Rectal smooth muscle tissue (tissue), 1 donor: Measurements from ENCODE around the gene L3MBTL4.

Source experiments
- H3K27ac ChIP-seq: one replicate; pipeline ENCODE4 v1.7.0; 2013; ENCODE audit warnings: low read depth, low read length, inconsistent platforms
- H3K27me3 ChIP-seq: one replicate; pipeline ENCODE4 v1.7.0; 2013; ENCODE audit warnings: low read length; ENCODE audit not compliant: control insufficient read depth, insufficient read depth
- H3K36me3 ChIP-seq: one replicate; pipeline ENCODE4 v1.7.0; 2013; ENCODE audit warnings: low read length; ENCODE audit not compliant: control insufficient read depth, insufficient read depth
- H3K4me1 ChIP-seq: one replicate; pipeline ENCODE4 v1.7.0; 2013; ENCODE audit warnings: low read length; ENCODE audit not compliant: control insufficient read depth, insufficient read depth
- H3K4me3 ChIP-seq: one replicate; pipeline ENCODE4 v1.7.0; 2013; ENCODE audit warnings: low read length
- H3K9ac ChIP-seq: one replicate; pipeline ENCODE4 v1.7.0; 2013; ENCODE audit warnings: low read length

L3MBTL4 gene

GRCh38 chr18:5961828-5962150 lies 452.9 kb downstream of the L3MBTL4 start:
- no peaks in the 10 kb centered on the region for H3K36me3 ChIP-seq
- no peak overlapping the region for H3K9ac ChIP-seq
- no peak overlapping the region for H3K27ac ChIP-seq
- H3K27me3 ChIP-seq, result no peaks in the 10 kb centered on the region
- H3K4me3 ChIP-seq, result no peak overlapping the region
- H3K4me1 ChIP-seq, result no peaks in the 10 kb centered on the region

DNA sequence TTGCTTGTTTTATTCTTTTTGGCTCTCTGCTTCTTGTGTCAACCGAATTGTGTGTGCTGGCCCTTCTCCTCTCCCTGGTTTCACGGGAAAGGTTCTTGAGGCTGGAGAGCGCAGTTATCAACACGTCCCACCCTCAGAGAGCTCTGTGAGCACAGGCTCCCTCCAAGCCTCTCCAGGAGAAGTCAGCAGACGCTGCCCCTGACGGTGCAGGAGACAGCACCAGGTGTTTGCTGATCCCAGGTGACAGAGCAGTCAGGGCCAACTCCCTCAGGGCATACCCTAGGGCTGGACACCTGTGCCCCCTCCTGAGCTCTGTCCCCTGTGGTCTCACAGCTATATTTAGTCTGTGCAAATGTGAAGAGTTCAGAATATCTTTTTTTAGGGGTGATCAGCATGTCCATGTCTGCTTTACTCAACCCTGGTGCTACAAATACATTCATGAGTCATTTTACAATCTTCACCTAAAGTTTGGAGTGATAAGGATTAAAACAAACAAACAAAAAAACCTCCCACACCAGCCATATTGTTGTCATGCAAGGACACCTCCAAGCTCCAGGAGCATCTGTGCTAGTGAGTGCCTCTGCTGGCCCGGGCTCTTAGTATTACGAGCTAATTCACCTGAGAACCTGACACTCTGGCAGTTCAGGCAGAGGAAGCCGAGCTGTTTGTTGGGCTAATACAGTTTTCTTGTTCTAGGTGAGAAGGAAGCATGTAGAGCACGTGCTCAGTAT lies 453.4 kb downstream of the L3MBTL4 start:
- H3K4me3 ChIP-seq, result no peak overlapping the region
- no peaks in the 10 kb centered on the region for H3K4me1 ChIP-seq
- H3K36me3 ChIP-seq, result no peaks in the 10 kb centered on the region
- H3K27me3 ChIP-seq, result no peaks in the 10 kb centered on the region
- no peak overlapping the region for H3K27ac ChIP-seq
- H3K9ac ChIP-seq, result no peak overlapping the region

- Histone ChIP-seq H3K27ac (no peak overlapping the region), H3K36me3 (no peaks in the 10 kb centered on the region), H3K4me1 (no peaks in the 10 kb centered on the region), H3K27me3 (no peaks in the 10 kb centered on the region), H3K9ac (no peak overlapping the region), H3K4me3 (no peak overlapping the region)
These were observed 455.9 kb downstream of the L3MBTL4 start for GRCh38 chr18:5958822-5959221.

DNA sequence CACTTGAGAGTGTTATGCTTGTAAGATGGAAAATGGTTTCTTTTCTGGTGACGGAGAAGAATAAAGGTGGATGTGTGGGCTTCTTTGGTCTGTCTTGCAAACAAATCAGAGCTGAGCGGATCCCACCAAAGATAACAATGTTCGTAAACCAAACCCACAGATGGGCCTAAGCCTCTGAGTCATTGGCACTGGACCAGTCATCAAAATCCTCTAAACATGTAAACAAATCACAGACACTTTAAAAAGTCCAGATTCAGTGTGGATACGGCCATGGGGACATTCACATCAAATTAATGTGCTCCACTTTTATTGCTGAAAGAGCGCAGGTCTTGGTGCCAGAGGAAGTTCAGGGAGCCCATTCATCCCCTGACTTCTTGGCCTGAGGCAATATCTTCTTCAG lies 458.9 kb downstream of the L3MBTL4 start:
- no peaks in the 10 kb centered on the region for H3K27me3 ChIP-seq
- no peaks in the 10 kb centered on the region for H3K4me1 ChIP-seq
- no peaks in the 10 kb centered on the region for H3K36me3 ChIP-seq
- no peak overlapping the region for H3K4me3 ChIP-seq
- H3K9ac ChIP-seq, result no peak overlapping the region
- H3K27ac ChIP-seq, result no peak overlapping the region

- Histone ChIP-seq H3K27me3 (no peaks in the 10 kb centered on the region), H3K27ac (no peak overlapping the region), H3K9ac (no peak overlapping the region), H3K4me3 (no peak overlapping the region), H3K4me1 (no peaks in the 10 kb centered on the region), H3K36me3 (no peaks in the 10 kb centered on the region)
These were observed 463.1 kb downstream of the L3MBTL4 start for GRCh38 chr18:5951515-5952091.

GRCh38 chr18:5948781-5949180 lies 465.9 kb downstream of the L3MBTL4 start:
- Histone ChIP-seq H3K4me3 (no peak overlapping the region), H3K27ac (no peak overlapping the region), H3K36me3 (no peaks in the 10 kb centered on the region), H3K4me1 (no peaks in the 10 kb centered on the region), H3K9ac (no peak overlapping the region), H3K27me3 (no peaks in the 10 kb centered on the region)

DNA sequence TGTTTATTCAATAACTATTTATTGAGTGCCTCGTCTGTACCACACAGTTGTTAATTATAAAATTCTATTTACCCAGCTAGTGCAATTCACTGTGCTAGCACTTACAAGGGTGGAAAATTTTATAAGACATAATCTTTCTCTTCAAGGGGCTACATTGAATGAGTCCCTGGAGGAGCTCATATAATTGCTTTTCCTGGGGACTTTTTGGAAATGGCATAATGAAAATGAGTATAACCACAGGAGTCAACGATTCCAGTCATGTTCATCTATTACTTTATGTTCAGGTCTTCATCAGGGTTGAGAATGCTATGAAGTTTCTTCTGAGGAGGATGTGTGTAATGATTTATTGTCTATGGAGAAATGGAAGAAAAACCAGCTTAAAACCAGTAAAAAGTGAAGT lies 466.5 kb downstream of the L3MBTL4 start:
- H3K4me1 ChIP-seq, result no peaks in the 10 kb centered on the region
- no peak overlapping the region for H3K4me3 ChIP-seq
- H3K36me3 ChIP-seq, result no peaks in the 10 kb centered on the region
- no peak overlapping the region for H3K27ac ChIP-seq
- H3K27me3 ChIP-seq, result no peaks in the 10 kb centered on the region
- no peak overlapping the region for H3K9ac ChIP-seq

DNA sequence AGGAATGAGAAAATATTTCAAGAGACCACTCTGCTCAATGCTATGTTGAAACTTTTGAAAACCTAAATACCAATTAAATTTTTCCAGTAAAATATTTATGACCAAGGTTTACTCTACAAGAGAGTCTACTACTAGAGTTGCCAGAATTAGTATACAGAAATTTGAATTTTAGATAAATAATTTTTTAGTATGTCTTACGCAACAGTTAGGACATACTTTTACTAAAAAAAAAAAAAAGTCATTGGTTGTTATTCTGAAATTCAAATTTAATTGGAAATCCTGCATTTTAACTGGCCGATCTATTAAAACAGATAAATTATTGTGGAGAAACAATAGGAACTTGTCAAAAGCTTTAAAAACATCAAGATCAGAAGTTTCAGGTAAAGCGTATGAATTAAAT lies 470.3 kb downstream of the L3MBTL4 start:
- H3K27me3 ChIP-seq, result no peaks in the 10 kb centered on the region
- no peak overlapping the region for H3K4me3 ChIP-seq
- no peaks in the 10 kb centered on the region for H3K4me1 ChIP-seq
- no peaks in the 10 kb centered on the region for H3K36me3 ChIP-seq
- no peak overlapping the region for H3K9ac ChIP-seq
- no peak overlapping the region for H3K27ac ChIP-seq

GRCh38 chr18:5943514-5943913 lies 471.2 kb downstream of the L3MBTL4 start:
- no peaks in the 10 kb centered on the region for H3K36me3 ChIP-seq
- no peak overlapping the region for H3K27ac ChIP-seq
- no peaks in the 10 kb centered on the region for H3K27me3 ChIP-seq
- no peak overlapping the region for H3K4me3 ChIP-seq
- no peaks in the 10 kb centered on the region for H3K4me1 ChIP-seq
- no peak overlapping the region for H3K9ac ChIP-seq

DNA sequence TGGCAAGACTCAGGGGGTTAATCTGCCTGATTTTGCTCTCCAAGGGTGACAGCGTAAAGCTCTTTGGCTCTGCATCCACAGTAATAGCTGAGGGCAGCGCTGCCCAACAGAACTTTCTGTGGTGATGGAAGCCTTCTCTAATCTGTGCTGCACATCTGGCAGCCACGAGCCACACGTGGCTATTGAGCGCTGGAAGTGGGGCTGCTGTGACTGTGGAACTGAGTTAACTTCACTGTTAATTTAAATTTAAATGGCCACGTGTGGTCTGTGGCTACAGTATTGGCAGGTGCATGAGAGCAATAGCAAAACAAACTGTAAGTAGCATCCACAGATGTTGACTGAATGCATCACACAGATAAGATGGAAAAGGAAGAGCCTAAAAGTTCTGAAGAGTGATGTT lies 472.1 kb downstream of the L3MBTL4 start:
- H3K36me3 ChIP-seq, result no peaks in the 10 kb centered on the region
- H3K9ac ChIP-seq, result no peak overlapping the region
- H3K4me3 ChIP-seq, result no peak overlapping the region
- H3K27me3 ChIP-seq, result no peaks in the 10 kb centered on the region
- no peak overlapping the region for H3K27ac ChIP-seq
- H3K4me1 ChIP-seq, result no peaks in the 10 kb centered on the region

DNA sequence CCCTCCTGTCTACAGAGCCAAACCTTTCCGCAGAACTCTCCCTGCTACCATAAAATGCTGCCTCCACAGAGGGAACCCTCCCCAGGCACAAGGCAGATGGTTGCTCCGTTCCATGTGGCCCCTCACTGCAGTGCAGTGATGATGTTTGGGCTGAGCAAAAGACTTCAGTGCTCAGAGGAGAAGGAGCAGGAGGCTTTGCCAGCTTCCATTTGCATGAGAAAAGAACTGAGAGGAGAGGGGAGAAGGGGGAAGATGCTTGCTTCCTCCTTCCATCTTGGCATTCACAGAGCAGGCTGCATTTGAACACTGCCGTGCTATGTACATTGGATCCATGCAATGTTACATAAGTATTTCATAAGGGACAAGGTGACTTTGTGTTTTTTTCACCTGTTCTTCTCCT lies 472.8 kb downstream of the L3MBTL4 start:
- Histone ChIP-seq H3K27me3 (no peaks in the 10 kb centered on the region), H3K4me3 (no peak overlapping the region), H3K27ac (no peak overlapping the region), H3K36me3 (no peaks in the 10 kb centered on the region), H3K4me1 (no peaks in the 10 kb centered on the region), H3K9ac (no peak overlapping the region)

- Histone ChIP-seq H3K4me1 (no peaks in the 10 kb centered on the region), H3K9ac (no peak overlapping the region), H3K27me3 (no peaks in the 10 kb centered on the region), H3K4me3 (no peak overlapping the region), H3K36me3 (no peaks in the 10 kb centered on the region), H3K27ac (no peak overlapping the region)
These were observed 474.7 kb downstream of the L3MBTL4 start for GRCh38 chr18:5939801-5940667.
